K562 (cell line): ENCODE data around the gene HOXA7.

Experiments used
- ARHGAP35 ChIP-seq: fragments of 450-650 bp; IDR thresholded peaks from 2 replicates; pipeline ENCODE4 v1.6.1; 2018; ENCODE audit not compliant: partially characterized antibody
- CHD1 ChIP-seq: fragments of 200-600 bp; sonication (generic); IDR thresholded peaks from one replicate; pipeline ENCODE4 v1.6.1; 2012; ENCODE audit warnings: mild to moderate bottlenecking, moderate library complexity, low read length, inconsistent platforms

GRCh38 chr7:27179030-27179429 is 22.6 kb upstream of the HOXA7 start:
- no peak for TF ChIP-seq CHD1
- no peak for TF ChIP-seq ARHGAP35
